ENCODE results near the gene RND2.

Gene RND2

GRCh38 chr17:43018932-43019331, 6.1 kb upstream of the RND2 start:
- no peaks in the 10 kb centered on the region for H3K36me3 ChIP-seq (replicated peaks; ENCODE audit: low read depth, low read length)
- H4K20me1 ChIP-seq (ENCODE audit: insufficient read depth, low read length): no peaks in the 10 kb centered on the region
- no peaks in the 10 kb centered on the region for H3K79me2 ChIP-seq (ENCODE audit: low read length)
- no peak overlapping the region for H2AFZ ChIP-seq (ENCODE audit: low read depth, low read length)
- no peak overlapping the region for H3K4me2 ChIP-seq (ENCODE audit: low read length)
- H3K4me1 ChIP-seq (ENCODE audit: low read length): peaks cover 3% of the 10 kb centered on the region; the same call in 1 of the 2 replicates
- H3K9me3 ChIP-seq (ENCODE audit: insufficient read depth, low read length): no peaks in the 10 kb centered on the region
- no peak overlapping the region for H3K4me3 ChIP-seq (ENCODE audit: low read length)
- H3K27ac ChIP-seq (ENCODE audit: low read length): no peak overlapping the region
- H3K9ac ChIP-seq (ENCODE audit: low read length): no peak overlapping the region
- no peaks in the 10 kb centered on the region for H3K27me3 ChIP-seq (ENCODE audit: low read depth, low read length)
- no peak for TF ChIP-seq CTCF (IDR thresholded peaks at IDR 0.05; ENCODE audit: low read depth, low read length)
- no peak for TF ChIP-seq EZH2phosphoT487 (IDR thresholded peaks at IDR 0.05; ENCODE audit: low read depth)

- Histone ChIP-seq H3K27ac (ENCODE audit: low read length) (no peak overlapping the region), H3K79me2 (ENCODE audit: low read length) (no peaks in the 10 kb centered on the region), H3K9me3 (ENCODE audit: insufficient read depth, low read length) (no peaks in the 10 kb centered on the region), H3K4me1 (ENCODE audit: low read length) (peaks cover 3% of the 10 kb centered on the region; the same call in 1 of the 2 replicates), H3K27me3 (ENCODE audit: low read depth, low read length) (no peaks in the 10 kb centered on the region), H4K20me1 (ENCODE audit: insufficient read depth, low read length) (no peaks in the 10 kb centered on the region), H3K4me3 (ENCODE audit: low read length) (no peak overlapping the region), H3K9ac (ENCODE audit: low read length) (no peak overlapping the region), H3K4me2 (ENCODE audit: low read length) (no peak overlapping the region), H3K36me3 (replicated peaks; ENCODE audit: low read depth, low read length) (no peaks in the 10 kb centered on the region), H2AFZ (ENCODE audit: low read depth, low read length) (no peak overlapping the region)
- TF ChIP-seq CTCF (IDR thresholded peaks at IDR 0.05; ENCODE audit: low read depth, low read length): no peak
- TF ChIP-seq EZH2phosphoT487 (IDR thresholded peaks at IDR 0.05; ENCODE audit: low read depth): no peak
Measured at GRCh38 chr17:43019418-43019817, 5.6 kb upstream of the RND2 start.

- Histone ChIP-seq H3K4me1 (ENCODE audit: low read length) (peaks cover 3% of the 10 kb centered on the region; the same call in 1 of the 2 replicates), H3K4me3 (ENCODE audit: low read length) (no peak overlapping the region), H3K27me3 (ENCODE audit: low read depth, low read length) (no peaks in the 10 kb centered on the region), H2AFZ (ENCODE audit: low read depth, low read length) (no peak overlapping the region), H3K79me2 (ENCODE audit: low read length) (no peaks in the 10 kb centered on the region), H3K9ac (ENCODE audit: low read length) (no peak overlapping the region), H3K4me2 (ENCODE audit: low read length) (no peak overlapping the region), H3K9me3 (ENCODE audit: insufficient read depth, low read length) (no peaks in the 10 kb centered on the region), H4K20me1 (ENCODE audit: insufficient read depth, low read length) (no peaks in the 10 kb centered on the region), H3K36me3 (replicated peaks; ENCODE audit: low read depth, low read length) (no peaks in the 10 kb centered on the region), H3K27ac (ENCODE audit: low read length) (no peak overlapping the region)
- TF ChIP-seq CTCF (IDR thresholded peaks at IDR 0.05; ENCODE audit: low read depth, low read length) (no peak), EZH2phosphoT487 (IDR thresholded peaks at IDR 0.05; ENCODE audit: low read depth) (no peak)
Measured at GRCh38 chr17:43020030-43020621, 4.9 kb upstream of the RND2 start.

- Histone ChIP-seq H2AFZ (ENCODE audit: low read depth, low read length) (no peak overlapping the region), H3K9ac (ENCODE audit: low read length) (peak overlapping the region; percentile 53), H3K9me3 (ENCODE audit: insufficient read depth, low read length) (no peaks in the 10 kb centered on the region)
Measured at GRCh38 chr17:43020789-43021740, 4.0 kb upstream of the RND2 start.

More at GRCh38 chr17:43020789-43021740, 4.0 kb upstream of the RND2 start:
- peak overlapping the region; percentile 84 for H3K4me3 ChIP-seq (ENCODE audit: low read length)
- no peaks in the 10 kb centered on the region for H3K79me2 ChIP-seq (ENCODE audit: low read length)
- no peak overlapping the region for H3K27ac ChIP-seq (ENCODE audit: low read length)
- no peak for TF ChIP-seq CTCF (IDR thresholded peaks at IDR 0.05; ENCODE audit: low read depth, low read length)
- TF ChIP-seq EZH2phosphoT487 (IDR thresholded peaks at IDR 0.05; ENCODE audit: low read depth): no peak
- H4K20me1 ChIP-seq (ENCODE audit: insufficient read depth, low read length): no peaks in the 10 kb centered on the region
- peaks cover 3% of the 10 kb centered on the region; the same call in 1 of the 2 replicates for H3K4me1 ChIP-seq (ENCODE audit: low read length)
- peak overlapping the region; percentile 84 for H3K4me2 ChIP-seq (ENCODE audit: low read length)
- no peaks in the 10 kb centered on the region for H3K36me3 ChIP-seq (replicated peaks; ENCODE audit: low read depth, low read length)
- no peaks in the 10 kb centered on the region for H3K27me3 ChIP-seq (ENCODE audit: low read depth, low read length)
